Measurements from ENCODE around the gene N4BP2L2. TPM values are rescaled to one million over a fixed set of nuclear protein-coding genes. Genes with fewer than 3 reads are reported as not detected.

N4BP2L2 gene
- 54.2 and 57.5 TPM in 2 replicates for total RNA-seq (2014; rRNA removed; shearing (Covaris generic))
- total RNA-seq (2022), result 76.3 and 81.2 TPM in 2 replicates
- percentile 69 among the genes with signal in this experiment for Bru-seq, nascent RNA
- percentile 85 among the genes with signal in this experiment for BruChase-seq, experiment 1, labeled RNA remaining after a 6-hour chase
- percentile 88 among the genes with signal in this experiment for BruChase-seq, experiment 2, labeled RNA remaining after a 2-hour chase
- long read RNA-seq, full-length matches to known transcripts, result 29 of 117 reads
- long read RNA-seq, partial matches to known transcripts, result 55 of 117 reads
- long read RNA-seq, other reads (novel, unspliced or antisense), result 33 of 117 reads

DNA sequence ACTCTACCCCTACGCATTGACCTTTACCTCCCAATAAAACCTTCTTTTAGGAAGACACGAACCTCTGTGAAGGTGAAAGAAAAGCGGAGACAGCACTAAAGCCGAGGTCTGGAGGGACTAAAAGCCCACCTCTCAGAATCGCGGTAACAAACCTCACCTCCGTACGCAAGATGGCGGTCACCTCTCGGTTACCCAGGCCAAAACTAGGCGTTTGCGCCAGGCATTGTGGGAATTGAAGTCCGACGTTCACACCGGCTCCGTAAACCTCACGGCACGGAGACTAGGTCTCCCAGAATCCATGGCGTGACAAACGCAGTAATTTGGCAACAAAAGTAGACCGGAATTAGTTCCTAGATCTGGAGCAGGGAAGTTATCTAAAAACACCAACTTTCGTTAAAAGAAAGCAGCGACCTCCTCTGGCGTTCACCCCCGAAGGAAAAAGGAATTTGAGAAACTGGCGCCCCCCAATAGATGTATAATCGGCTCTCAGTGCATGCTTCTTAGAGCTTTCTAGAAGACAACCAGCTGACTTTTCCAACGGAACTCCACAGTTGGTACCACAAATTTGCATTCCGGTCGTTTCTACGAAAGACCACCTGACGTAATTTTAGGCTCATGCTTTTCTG, at the start of gene N4BP2L2:
TSS of gene N4BP2L2 (minus strand) at position 175 of the 626 bp plus-strand sequence. CDS start 1,768 bp downstream, outside the sequence.
- peak; percentile 95 for DNase-seq (ENCODE audit: low spot score)
- Histone ChIP-seq H3K9me3 (ENCODE audit: low read length) (peaks cover 5% of the 10 kb centered on the region; the same call in 1 of the 2 replicates), H3K36me3 (ENCODE audit: insufficient read depth, low read length) (peaks cover 27% of the 10 kb centered on the region), H3K9me2 (ENCODE audit: insufficient read depth, low read length) (no peaks in the 10 kb centered on the region), H2AFZ (ENCODE audit: low read length) (peak within 1 kb of the TSS; percentile 98), H3K27ac (ENCODE audit: low read depth, low read length, poor library complexity, severe bottlenecking) (peak within 1 kb of the TSS; percentile 54), H3K4me2 (ENCODE audit: low read length) (peak within 1 kb of the TSS; percentile 82), H3K4me3 (ENCODE audit: low read depth, low read length, poor library complexity, severe bottlenecking) (peak within 1 kb of the TSS; percentile 83), H3K79me2 (ENCODE audit: insufficient read depth, low read depth, low read length) (peaks cover 35% of the 10 kb centered on the region), H3K4me1 (ENCODE audit: insufficient read depth, low read length, poor library complexity, severe bottlenecking) (peaks cover 11% of the 10 kb centered on the region), H4K20me1 (ENCODE audit: insufficient read depth, low read length) (no peaks in the 10 kb centered on the region)
- CTCF ChIA-PET (ENCODE audit: unreplicated experiment), result no interaction called here
- no TSS peak for BruUV-seq (replicated peaks)
- intact Hi-C loops (cut with micrococcal nuclease; ENCODE audit: unreplicated experiment), result loop anchor here (2.0 to 5.0 kb wide), 3 partner anchors 44 to 224 kb away; partner anchors contain the start of genes BRCA2 and ZAR1L
- POLR2A ChIA-PET, result interaction anchor here (0.5 to 1.3 kb wide), 8 partner anchors 8 to 1802 kb away, joined by 3 to 7 read pairs (median 4); no protein-coding TSS in a partner anchor
- TF ChIP-seq EZH2phosphoT487 (IDR thresholded peaks at IDR 0.05; ENCODE audit: borderline replicate concordance, low read depth, low read length), result no peak
- TF ChIP-seq, protein P1, sequence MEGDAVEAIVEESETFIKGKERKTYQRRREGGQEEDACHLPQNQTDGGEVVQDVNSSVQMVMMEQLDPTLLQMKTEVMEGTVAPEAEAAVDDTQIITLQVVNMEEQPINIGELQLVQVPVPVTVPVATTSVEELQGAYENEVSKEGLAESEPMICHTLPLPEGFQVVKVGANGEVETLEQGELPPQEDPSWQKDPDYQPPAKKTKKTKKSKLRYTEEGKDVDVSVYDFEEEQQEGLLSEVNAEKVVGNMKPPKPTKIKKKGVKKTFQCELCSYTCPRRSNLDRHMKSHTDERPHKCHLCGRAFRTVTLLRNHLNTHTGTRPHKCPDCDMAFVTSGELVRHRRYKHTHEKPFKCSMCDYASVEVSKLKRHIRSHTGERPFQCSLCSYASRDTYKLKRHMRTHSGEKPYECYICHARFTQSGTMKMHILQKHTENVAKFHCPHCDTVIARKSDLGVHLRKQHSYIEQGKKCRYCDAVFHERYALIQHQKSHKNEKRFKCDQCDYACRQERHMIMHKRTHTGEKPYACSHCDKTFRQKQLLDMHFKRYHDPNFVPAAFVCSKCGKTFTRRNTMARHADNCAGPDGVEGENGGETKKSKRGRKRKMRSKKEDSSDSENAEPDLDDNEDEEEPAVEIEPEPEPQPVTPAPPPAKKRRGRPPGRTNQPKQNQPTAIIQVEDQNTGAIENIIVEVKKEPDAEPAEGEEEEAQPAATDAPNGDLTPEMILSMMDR (conservative IDR thresholded peaks at IDR 0.05; ENCODE audit: low read length), result peak; percentile 57

GRCh38 chr13:32587811-32588170, 49.2 kb upstream of the N4BP2L2 start:
- H3K36me3 ChIP-seq (ENCODE audit: insufficient read depth, low read length), result peaks cover 3% of the 10 kb centered on the region; the same call in 1 of the 2 replicates
- BruUV-seq (replicated peaks), result no TSS peak
- intact Hi-C loops (cut with micrococcal nuclease; ENCODE audit: unreplicated experiment), result loop anchor here (1.0 to 10.0 kb wide), 4 partner anchors 63 to 1141 kb away; partner anchors contain the start of genes BRCA2 and ZAR1L

More at GRCh38 chr13:32587811-32588170, 49.2 kb upstream of the N4BP2L2 start:
- Histone ChIP-seq H3K79me2 (ENCODE audit: insufficient read depth, low read depth, low read length) (peaks cover 57% of the 10 kb centered on the region), H3K4me1 (ENCODE audit: insufficient read depth, low read length, poor library complexity, severe bottlenecking) (peaks cover 35% of the 10 kb centered on the region), H3K27ac (ENCODE audit: low read depth, low read length, poor library complexity, severe bottlenecking) (peak overlapping the region; percentile 77), H3K9me3 (ENCODE audit: low read length) (no peaks in the 10 kb centered on the region), H3K4me3 (ENCODE audit: low read depth, low read length, poor library complexity, severe bottlenecking) (peak overlapping the region; percentile 91), H3K4me2 (ENCODE audit: low read length) (peak overlapping the region; percentile 85), H3K9me2 (ENCODE audit: insufficient read depth, low read length) (no peaks in the 10 kb centered on the region), H4K20me1 (ENCODE audit: insufficient read depth, low read length) (peaks cover 34% of the 10 kb centered on the region), H2AFZ (ENCODE audit: low read length) (no peak overlapping the region; the same call in 1 of the 2 replicates)
- DNase-seq (ENCODE audit: low spot score), result no peak
- ChIA-PET POLR2A (interaction anchor here (0.6 to 5.1 kb wide), 13 partner anchors 9 to 269 kb away, joined by 3 to 57 read pairs (median 4); no protein-coding TSS in a partner anchor), CTCF (ENCODE audit: unreplicated experiment) (interaction anchor here (1.1 to 1.2 kb wide), 2 partner anchors 13 to 55 kb away, joined by 5 to 6 read pairs; no protein-coding TSS in a partner anchor)
- TF ChIP-seq EZH2phosphoT487 (IDR thresholded peaks at IDR 0.05; ENCODE audit: borderline replicate concordance, low read depth, low read length), result no peak
- TF ChIP-seq, protein P1 (conservative IDR thresholded peaks at IDR 0.05; ENCODE audit: low read length), result no peak

Data from OCI-LY7 (cell line).